ENCODE results near the gene ZYX. TPM values are rescaled to one million over a fixed set of nuclear protein-coding genes. Genes with fewer than 3 reads are reported as not detected.

Gene ZYX
- total and polyA plus RNA-seq, 2 of the 13 experiments (the other 11 are each of a cell fraction or from before 2014, with no cell fraction given), result 9.9 to 13.7 TPM

GRCh38 chr7:143408252-143408685 is 27.1 kb downstream of the ZYX start (continued):
- TF ChIP-seq SKIL (CRISPR knock-in tag; IDR thresholded peaks at IDR 0.05; ENCODE audit: borderline replicate concordance), result no peak
- TF ChIP-seq NBN (conservative IDR thresholded peaks at IDR 0.05), result no peak
- TF ChIP-seq ZNF687 (CRISPR knock-in tag; IDR thresholded peaks at IDR 0.05), result peak; percentile 65
- TF ChIP-seq ZNF841 (CRISPR knock-in tag; IDR thresholded peaks at IDR 0.05; ENCODE audit: borderline replicate concordance), result no peak
- TF ChIP-seq RCOR2 (CRISPR knock-in tag; IDR thresholded peaks at IDR 0.05), result no peak
- TF ChIP-seq ZFY (CRISPR knock-in tag; IDR thresholded peaks at IDR 0.05), result peak; percentile 46; the same call in 1 of the 2 replicates
- no peak for TF ChIP-seq SMYD3 (CRISPR knock-in tag; IDR thresholded peaks at IDR 0.05)
- TF ChIP-seq SMARCC2 (IDR thresholded peaks at IDR 0.05), result no peak
- peak; percentile 87 for TF ChIP-seq ZSCAN25 (CRISPR knock-in tag; IDR thresholded peaks at IDR 0.05)
- TF ChIP-seq ZNF274 (CRISPR knock-in tag; IDR thresholded peaks at IDR 0.05), result 0 out of 2 replicates have a peak, but pooled peaks have one; percentile 21
- no peak for TF ChIP-seq ZNF790 (CRISPR knock-in tag; IDR thresholded peaks at IDR 0.05; ENCODE audit: borderline replicate concordance)
- TF ChIP-seq ZNF18 (CRISPR knock-in tag; IDR thresholded peaks at IDR 0.05; ENCODE audit: insufficient replicate concordance), result no peak
- TF ChIP-seq REPIN1 (CRISPR knock-in tag; IDR thresholded peaks at IDR 0.05; ENCODE audit: borderline replicate concordance, low read depth), result no peak
- TF ChIP-seq MAFK (conservative IDR thresholded peaks at IDR 0.05 in 1 of 2, IDR thresholded peaks at IDR 0.05 in 1 of 2; ENCODE audit: low read length in 2 of 2), result no peak
- TF ChIP-seq FOXO1 (CRISPR knock-in tag; IDR thresholded peaks at IDR 0.05), result no peak
- no peak for TF ChIP-seq MAZ (IDR thresholded peaks at IDR 0.05; ENCODE audit: borderline replicate concordance, low read depth, low read length)
- TF ChIP-seq MAZ (CRISPR knock-in tag; IDR thresholded peaks at IDR 0.05; ENCODE audit: low read depth), result 0 out of 2 replicates have a peak, but pooled peaks have one; percentile 30
- no peak for TF ChIP-seq ZBTB39 (CRISPR knock-in tag; IDR thresholded peaks at IDR 0.05)
- no peak for TF ChIP-seq ZNF430 (CRISPR knock-in tag; IDR thresholded peaks at IDR 0.05)
- TF ChIP-seq ZNF746 (CRISPR knock-in tag; IDR thresholded peaks at IDR 0.05), result no peak
- no peak for TF ChIP-seq CBX5 (CRISPR knock-in tag; IDR thresholded peaks at IDR 0.05; ENCODE audit: borderline replicate concordance)
- no peak for TF ChIP-seq SMAD1 (CRISPR knock-in tag; IDR thresholded peaks at IDR 0.05; ENCODE audit: borderline replicate concordance, low read depth)

All from HepG2 (cell line).